Measurements from ENCODE around the gene ARHGDIA.
"Not testable (repeated sequence)": the region's sequence is repeated elsewhere in the genome, so short reads cannot be mapped to it uniquely, and the experiment has no call there.

GRCh38 chr17:81840059-81840458 lies 31.1 kb downstream of the ARHGDIA start:
- TF ChIP-seq CTCF, POLR2A, EP300 (IDR thresholded peaks at IDR 0.05): not testable (repeated sequence)
